Measurements from ENCODE around the gene DBI. TPM values are rescaled to one million over a fixed set of nuclear protein-coding genes. Genes with fewer than 3 reads are reported as not detected.

DBI gene
- total and polyA plus RNA-seq, 4 donors, result 129 to 633 (median 344) TPM

GRCh38 chr2:119408221-119408619 is 41.4 kb downstream of the DBI start:
- H3K4me1 ChIP-seq (ENCODE audit: control insufficient read depth in 5 of 5, insufficient read depth in 5 of 5, low read length in 5 of 5), result no peaks in the 10 kb centered on the region
- ATAC-seq (ENCODE audit: insufficient read depth, low FRiP score), result peak; percentile 56
- peak overlapping the region in 1 of 2 donors; percentile 13 for H3K27ac ChIP-seq (ENCODE audit: low read depth in 1 of 2, low read length in 1 of 2)
- WGBS, 2 donors, result 42 to 68% methylated on average over 5 of the region's 5 CpGs
- TF ChIP-seq CTCF (IDR thresholded peaks at IDR 0.05; ENCODE audit: control extremely low read depth, extremely low read depth), result no peak
- DNase-seq, result no peak
- no peaks in the 10 kb centered on the region for H3K36me3 ChIP-seq (ENCODE audit: control insufficient read depth in 4 of 4, insufficient read depth in 4 of 4, low read length in 4 of 4)
- H3K27me3 ChIP-seq (ENCODE audit: control insufficient read depth in 3 of 3, insufficient read depth in 3 of 3, low read length in 2 of 3), result no peaks in the 10 kb centered on the region
- H3K9me3 ChIP-seq (ENCODE audit: control insufficient read depth in 4 of 4, insufficient read depth in 3 of 4, low read length in 3 of 4), result peaks cover 0 to 2% (median 0%) of the 10 kb centered on the region in 4 donors
- no peak overlapping the region for H3K4me3 ChIP-seq
- no peak overlapping the region for H3K9ac ChIP-seq (ENCODE audit: insufficient read depth in 1 of 2, low read length in 2 of 2)

DNA sequence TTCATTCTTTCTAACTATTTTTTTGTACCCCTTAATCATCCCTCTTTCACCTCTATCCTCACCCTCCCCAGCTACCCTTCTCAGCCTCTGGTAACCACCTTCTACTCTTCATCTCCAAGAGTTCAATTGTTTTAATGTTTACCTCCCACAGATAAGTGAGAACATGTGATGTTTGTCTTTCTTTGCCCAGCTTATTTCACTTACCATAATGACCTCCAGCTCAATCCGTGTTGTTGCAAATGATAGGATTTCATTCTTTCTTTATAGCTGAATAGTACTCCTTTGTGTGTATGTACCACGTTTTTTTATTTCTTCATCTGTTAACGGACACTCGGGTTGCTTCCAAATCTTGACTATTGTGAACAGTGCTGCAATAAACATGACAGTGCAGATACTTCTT is 42.7 kb downstream of the DBI start:
- no peak overlapping the region for H3K27ac ChIP-seq (ENCODE audit: low read depth in 1 of 2, low read length in 1 of 2)
- no peaks in the 10 kb centered on the region for H3K4me1 ChIP-seq (ENCODE audit: control insufficient read depth in 5 of 5, insufficient read depth in 5 of 5, low read length in 5 of 5)
- peaks cover 0 to 2% (median under 1%) of the 10 kb centered on the region in 4 donors for H3K9me3 ChIP-seq (ENCODE audit: control insufficient read depth in 4 of 4, insufficient read depth in 3 of 4, low read length in 3 of 4)
- no peaks in the 10 kb centered on the region for H3K27me3 ChIP-seq (ENCODE audit: control insufficient read depth in 3 of 3, insufficient read depth in 3 of 3, low read length in 2 of 3)
- no peak overlapping the region for H3K4me3 ChIP-seq
- DNase-seq (no peak), ATAC-seq (ENCODE audit: insufficient read depth, low FRiP score) (no peak)
- no peak overlapping the region for H3K9ac ChIP-seq (ENCODE audit: insufficient read depth in 1 of 2, low read length in 2 of 2)
- no peaks in the 10 kb centered on the region for H3K36me3 ChIP-seq (ENCODE audit: control insufficient read depth in 4 of 4, insufficient read depth in 4 of 4, low read length in 4 of 4)
- WGBS, 2 donors, result 67 to 81% methylated on average over 4 of the region's 4 CpGs
- TF ChIP-seq CTCF (IDR thresholded peaks at IDR 0.05; ENCODE audit: control extremely low read depth, extremely low read depth), result no peak

DNA sequence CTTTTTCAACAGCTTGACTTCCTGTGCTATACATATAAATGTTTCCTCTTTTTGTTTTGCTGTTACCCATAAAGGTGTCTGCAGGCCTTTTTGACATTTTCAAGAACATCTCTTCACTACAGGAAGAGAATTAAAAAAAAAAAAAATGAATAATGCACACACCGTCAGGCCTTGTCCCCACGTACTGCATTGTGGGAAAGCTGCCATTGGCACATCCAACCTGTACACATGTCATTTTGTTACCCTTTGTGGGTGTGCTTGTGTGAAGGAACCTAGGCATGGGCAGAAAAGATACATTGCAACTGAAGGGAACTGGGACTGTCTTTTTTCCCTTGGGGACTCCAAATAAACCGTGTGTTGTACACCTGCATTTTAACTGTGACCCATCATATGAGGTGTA is 48.1 kb downstream of the DBI start:
- Histone ChIP-seq H3K27ac (ENCODE audit: low read depth in 1 of 2, low read length in 1 of 2) (no peak overlapping the region), H3K4me1 (ENCODE audit: control insufficient read depth in 5 of 5, insufficient read depth in 5 of 5, low read length in 5 of 5) (no peaks in the 10 kb centered on the region), H3K36me3 (ENCODE audit: control insufficient read depth in 4 of 4, insufficient read depth in 4 of 4, low read length in 4 of 4) (no peaks in the 10 kb centered on the region), H3K27me3 (ENCODE audit: control insufficient read depth in 3 of 3, insufficient read depth in 3 of 3, low read length in 2 of 3) (no peaks in the 10 kb centered on the region), H3K4me3 (no peak overlapping the region), H3K9me3 (ENCODE audit: control insufficient read depth in 4 of 4, insufficient read depth in 3 of 4, low read length in 3 of 4) (peaks cover 0 to 6% (median 2%) of the 10 kb centered on the region in 4 donors), H3K9ac (ENCODE audit: insufficient read depth in 1 of 2, low read length in 2 of 2) (no peak overlapping the region)
- no peak for TF ChIP-seq CTCF (IDR thresholded peaks at IDR 0.05; ENCODE audit: control extremely low read depth, extremely low read depth)
- WGBS, 2 donors, result 73 to 84% methylated on average over 3 of the region's 3 CpGs
- ATAC-seq (ENCODE audit: insufficient read depth, low FRiP score) (no peak), DNase-seq (no peak)

DNA sequence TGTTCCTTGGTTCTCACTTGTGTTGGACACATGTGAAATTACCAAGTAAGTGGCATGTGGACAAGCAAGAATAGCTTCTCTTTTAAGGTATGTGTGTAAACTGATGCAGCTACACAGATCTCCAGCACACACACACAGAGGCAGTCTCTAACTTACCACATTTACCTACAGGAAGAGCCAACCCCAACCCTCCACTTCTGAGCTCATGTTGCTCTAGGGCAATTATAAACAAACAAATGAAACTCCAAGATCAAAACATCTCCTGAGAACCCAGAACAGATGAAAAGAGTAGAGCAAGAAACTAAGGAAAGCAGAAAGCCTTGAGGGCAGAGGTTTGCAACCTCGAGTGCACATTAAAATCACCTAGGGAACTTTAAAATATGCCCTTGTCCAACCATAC is 48.9 kb downstream of the DBI start:
- no peak overlapping the region for H3K9ac ChIP-seq (ENCODE audit: insufficient read depth in 1 of 2, low read length in 2 of 2)
- DNase-seq (no peak), ATAC-seq (ENCODE audit: insufficient read depth, low FRiP score) (no peak)
- H3K27ac ChIP-seq (ENCODE audit: low read depth in 1 of 2, low read length in 1 of 2), result no peak overlapping the region
- H3K9me3 ChIP-seq (ENCODE audit: control insufficient read depth in 4 of 4, insufficient read depth in 3 of 4, low read length in 3 of 4), result peaks cover 0 to 6% (median 2%) of the 10 kb centered on the region in 4 donors
- H3K27me3 ChIP-seq (ENCODE audit: control insufficient read depth in 3 of 3, insufficient read depth in 3 of 3, low read length in 2 of 3), result no peaks in the 10 kb centered on the region
- WGBS, 2 donors, result 75 to 96% methylated on average over 1 of the region's 1 CpG
- H3K36me3 ChIP-seq (ENCODE audit: control insufficient read depth in 4 of 4, insufficient read depth in 4 of 4, low read length in 4 of 4), result no peaks in the 10 kb centered on the region
- H3K4me1 ChIP-seq (ENCODE audit: control insufficient read depth in 5 of 5, insufficient read depth in 5 of 5, low read length in 5 of 5), result no peaks in the 10 kb centered on the region
- no peak for TF ChIP-seq CTCF (IDR thresholded peaks at IDR 0.05; ENCODE audit: control extremely low read depth, extremely low read depth)
- no peak overlapping the region for H3K4me3 ChIP-seq
